ENCODE results near the gene BRD2.

Gene BRD2

GRCh38 chr6:32933661-32934085 is 34.7 kb upstream of the BRD2 start:
- H3K27me3 Mint-ChIP-seq (ENCODE audit: low read depth, poor library complexity): peaks cover 42% of the 10 kb centered on the region
- peak; percentile 79 for DNase-seq

DNA sequence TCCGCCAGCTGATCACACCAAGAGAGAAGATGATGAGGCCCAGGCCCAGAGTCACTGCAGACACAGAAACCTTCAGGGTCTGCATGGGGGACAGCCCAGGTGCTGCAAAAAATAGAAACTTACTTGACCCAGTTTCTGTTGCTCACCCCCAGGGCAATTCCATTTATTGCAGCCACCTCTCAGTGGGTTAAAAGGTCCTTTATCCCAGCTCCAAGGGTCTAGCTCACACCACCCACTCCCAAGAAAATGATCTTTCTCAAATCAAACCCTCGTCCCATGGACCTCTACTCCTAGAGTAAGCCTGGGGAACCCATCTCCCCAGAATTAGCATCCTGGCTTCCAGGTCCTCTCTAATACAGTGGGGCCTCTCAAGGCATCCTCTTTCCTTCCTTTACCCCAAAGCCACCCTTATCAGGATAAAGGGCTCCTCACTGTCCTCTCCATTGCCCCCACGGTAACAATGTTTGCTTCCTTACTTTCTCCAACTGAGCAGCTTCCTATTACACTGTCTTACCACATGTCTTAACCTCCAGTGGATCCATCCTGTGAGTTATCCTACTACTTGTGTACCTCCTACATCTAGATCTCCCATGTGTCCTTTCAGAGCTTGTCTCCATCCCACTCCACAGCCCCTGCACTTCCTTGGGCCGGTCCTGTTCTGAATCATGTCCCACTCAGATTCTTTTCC is 32.7 kb upstream of the BRD2 start:
- no peak for DNase-seq
- no peak overlapping the region for H3K27ac Mint-ChIP-seq
- H3K4me3 Mint-ChIP-seq: no peak overlapping the region
- H3K4me1 Mint-ChIP-seq: peaks cover 28% of the 10 kb centered on the region
- TF ChIP-seq, protein P1, sequence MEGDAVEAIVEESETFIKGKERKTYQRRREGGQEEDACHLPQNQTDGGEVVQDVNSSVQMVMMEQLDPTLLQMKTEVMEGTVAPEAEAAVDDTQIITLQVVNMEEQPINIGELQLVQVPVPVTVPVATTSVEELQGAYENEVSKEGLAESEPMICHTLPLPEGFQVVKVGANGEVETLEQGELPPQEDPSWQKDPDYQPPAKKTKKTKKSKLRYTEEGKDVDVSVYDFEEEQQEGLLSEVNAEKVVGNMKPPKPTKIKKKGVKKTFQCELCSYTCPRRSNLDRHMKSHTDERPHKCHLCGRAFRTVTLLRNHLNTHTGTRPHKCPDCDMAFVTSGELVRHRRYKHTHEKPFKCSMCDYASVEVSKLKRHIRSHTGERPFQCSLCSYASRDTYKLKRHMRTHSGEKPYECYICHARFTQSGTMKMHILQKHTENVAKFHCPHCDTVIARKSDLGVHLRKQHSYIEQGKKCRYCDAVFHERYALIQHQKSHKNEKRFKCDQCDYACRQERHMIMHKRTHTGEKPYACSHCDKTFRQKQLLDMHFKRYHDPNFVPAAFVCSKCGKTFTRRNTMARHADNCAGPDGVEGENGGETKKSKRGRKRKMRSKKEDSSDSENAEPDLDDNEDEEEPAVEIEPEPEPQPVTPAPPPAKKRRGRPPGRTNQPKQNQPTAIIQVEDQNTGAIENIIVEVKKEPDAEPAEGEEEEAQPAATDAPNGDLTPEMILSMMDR (IDR thresholded peaks at IDR 0.05): no peak
- H3K9me3 Mint-ChIP-seq: no peaks in the 10 kb centered on the region
- peaks cover 25% of the 10 kb centered on the region for H3K27me3 Mint-ChIP-seq (ENCODE audit: low read depth, poor library complexity)
- H3K36me3 Mint-ChIP-seq (ENCODE audit: low read depth): no peaks in the 10 kb centered on the region

More at GRCh38 chr6:32933661-32934085, 34.7 kb upstream of the BRD2 start:
- TF ChIP-seq, protein P1 (IDR thresholded peaks at IDR 0.05): peak; percentile 75
- H3K9me3 Mint-ChIP-seq: no peaks in the 10 kb centered on the region
- H3K4me3 Mint-ChIP-seq: no peak overlapping the region
- H3K36me3 Mint-ChIP-seq (ENCODE audit: low read depth): no peaks in the 10 kb centered on the region
- H3K27ac Mint-ChIP-seq: no peak overlapping the region
- H3K4me1 Mint-ChIP-seq: peaks cover 20% of the 10 kb centered on the region

- no peak for DNase-seq
- no peaks in the 10 kb centered on the region for H3K36me3 Mint-ChIP-seq (ENCODE audit: low read depth)
- no peak overlapping the region for H3K4me3 Mint-ChIP-seq
- peaks cover 17% of the 10 kb centered on the region for H3K27me3 Mint-ChIP-seq (ENCODE audit: low read depth, poor library complexity)
- H3K27ac Mint-ChIP-seq: no peak overlapping the region
- no peaks in the 10 kb centered on the region for H3K9me3 Mint-ChIP-seq
- H3K4me1 Mint-ChIP-seq: peaks cover 36% of the 10 kb centered on the region
- TF ChIP-seq, protein P1 (IDR thresholded peaks at IDR 0.05): no peak
These were observed 31.9 kb upstream of the BRD2 start for GRCh38 chr6:32936239-32937152.

GRCh38 chr6:32937230-32937633 is 31.2 kb upstream of the BRD2 start:
- TF ChIP-seq, protein P1 (IDR thresholded peaks at IDR 0.05): no peak
- Mint-ChIP-seq H3K27me3 (ENCODE audit: low read depth, poor library complexity) (peaks cover 18% of the 10 kb centered on the region), H3K36me3 (ENCODE audit: low read depth) (no peaks in the 10 kb centered on the region), H3K4me3 (no peak overlapping the region), H3K27ac (no peak overlapping the region), H3K9me3 (no peaks in the 10 kb centered on the region), H3K4me1 (peaks cover 43% of the 10 kb centered on the region)
- DNase-seq: no peak

GRCh38 chr6:32938494-32938893 is 29.9 kb upstream of the BRD2 start:
- no peak overlapping the region for H3K4me3 Mint-ChIP-seq

More at GRCh38 chr6:32938494-32938893, 29.9 kb upstream of the BRD2 start:
- DNase-seq: no peak
- Mint-ChIP-seq H3K36me3 (ENCODE audit: low read depth) (no peaks in the 10 kb centered on the region), H3K27ac (no peak overlapping the region), H3K4me1 (peaks cover 56% of the 10 kb centered on the region), H3K27me3 (ENCODE audit: low read depth, poor library complexity) (peaks cover 18% of the 10 kb centered on the region), H3K9me3 (no peaks in the 10 kb centered on the region)
- TF ChIP-seq, protein P1 (IDR thresholded peaks at IDR 0.05): no peak

All from nephron progenitor cell (in vitro differentiated cells).